Measurements from ENCODE around the gene TRIM52.

TRIM52 gene

GRCh38 chr5:181259283-181259682 is 1.7 kb downstream of the TRIM52 start:
- peak overlapping the region; percentile 88 for H3K27ac ChIP-seq
- DNase-seq (ENCODE audit: low read depth, low spot score) = no peak

GRCh38 chr5:181258576-181258975 is 2.4 kb downstream of the TRIM52 start:
- no peak overlapping the region for H3K27ac ChIP-seq
- no peak for DNase-seq (ENCODE audit: low read depth, low spot score)

- DNase-seq (ENCODE audit: low read depth, low spot score) = no peak
- no peak overlapping the region for H3K27ac ChIP-seq
Measured at GRCh38 chr5:181255836-181256578, 4.9 kb downstream of the TRIM52 start.

- DNase-seq (ENCODE audit: low read depth, low spot score) = no peak
- no peak overlapping the region for H3K27ac ChIP-seq
Measured at GRCh38 chr5:181255276-181255675, 5.7 kb downstream of the TRIM52 start.

GRCh38 chr5:181248277-181248676 is 12.7 kb downstream of the TRIM52 start:
- peak overlapping the region; percentile 99 for H3K27ac ChIP-seq
- DNase-seq (ENCODE audit: low read depth, low spot score) = no peak

GRCh38 chr5:181246276-181247049 is 14.5 kb downstream of the TRIM52 start:
- peak overlapping the region; percentile 99 for H3K27ac ChIP-seq
- no peak for DNase-seq (ENCODE audit: low read depth, low spot score)

- H3K27ac ChIP-seq = peak overlapping the region; percentile 99
- DNase-seq (ENCODE audit: low read depth, low spot score) = no peak
Measured at GRCh38 chr5:181245427-181246275, 15.3 kb downstream of the TRIM52 start.

- DNase-seq (ENCODE audit: low read depth, low spot score) = peak; percentile 48
- peak within 1 kb of the TSS; percentile 99 for H3K27ac ChIP-seq
Measured at GRCh38 chr5:181243564-181244343, 17.2 kb downstream of the TRIM52 start, which contains the start of gene RACK1. Gene RACK1 (minus strand): TSS chr5:181243906. CDS start chr5:181243800, 106 bp downstream.

GRCh38 chr5:181243018-181243563 is 17.9 kb downstream of the TRIM52 start:
- no peak for DNase-seq (ENCODE audit: low read depth, low spot score)

GRCh38 chr5:181242031-181242451 is 18.9 kb downstream of the TRIM52 start:
- peak overlapping the region; percentile 99 for H3K27ac ChIP-seq
- no peak for DNase-seq (ENCODE audit: low read depth, low spot score)

More at GRCh38 chr5:181243018-181243563, 17.9 kb downstream of the TRIM52 start:
- peak overlapping the region; percentile 99 for H3K27ac ChIP-seq

- peak; percentile 68 for DNase-seq (ENCODE audit: low read depth, low spot score)
- peak overlapping the region; percentile 99 for H3K27ac ChIP-seq
Measured at GRCh38 chr5:181241393-181241975, 19.5 kb downstream of the TRIM52 start.

- no peak for DNase-seq (ENCODE audit: low read depth, low spot score)
- peak overlapping the region; percentile 99 for H3K27ac ChIP-seq
Measured at GRCh38 chr5:181239062-181239663, 21.8 kb downstream of the TRIM52 start.

GRCh38 chr5:181237729-181238385 is 23.1 kb downstream of the TRIM52 start:
- H3K27ac ChIP-seq = peak overlapping the region; percentile 99
- DNase-seq (ENCODE audit: low read depth, low spot score) = no peak

- peak overlapping the region; percentile 99 for H3K27ac ChIP-seq
- no peak for DNase-seq (ENCODE audit: low read depth, low spot score)
Measured at GRCh38 chr5:181236954-181237641, 23.8 kb downstream of the TRIM52 start.

GRCh38 chr5:181236471-181236870 is 24.5 kb downstream of the TRIM52 start:
- no peak for DNase-seq (ENCODE audit: low read depth, low spot score)
- H3K27ac ChIP-seq = peak overlapping the region; percentile 45

- H3K27ac ChIP-seq = peak overlapping the region; percentile 45
- DNase-seq (ENCODE audit: low read depth, low spot score) = no peak
Measured at GRCh38 chr5:181235689-181236366, 25.1 kb downstream of the TRIM52 start.

GRCh38 chr5:181235323-181235688 is 25.6 kb downstream of the TRIM52 start:
- H3K27ac ChIP-seq = peak overlapping the region; percentile 45
- no peak for DNase-seq (ENCODE audit: low read depth, low spot score)

All from epithelial cell of prostate (primary cell).